A549 (cell line): ENCODE measurements around the gene LARP4.

ENCODE experiments used
- CTCF ChIP-seq: fragments of >200 bp; sonication (Bioruptor Twin); formaldehyde crosslinking; IDR thresholded peaks from 3 replicates; pipeline ENCODE4 v1.5.1; 2016
- HDAC2 ChIP-seq: fragments of 200-600 bp; sonication (generic); IDR thresholded peaks from 2 replicates; pipeline ENCODE4 v1.6.1; 2016
- HOXB13 ChIP-seq: fragments of 250-450 bp; sonication (Bioruptor Pico); IDR thresholded peaks from 2 replicates; pipeline ENCODE4 v1.5.0; 2020; ENCODE audit warnings: low read depth, mild to moderate bottlenecking, moderate library complexity
- JUNB ChIP-seq: fragments of >200 bp; sonication (Bioruptor Twin); formaldehyde crosslinking; IDR thresholded peaks from 2 replicates; pipeline ENCODE4 v1.6.1; 2016
- KDM5A ChIP-seq: fragments of 200-600 bp; sonication (generic); IDR thresholded peaks from 2 replicates; pipeline ENCODE4 v1.6.1; 2016; ENCODE audit warnings: antibody characterized with exemption, mild to moderate bottlenecking
- MAX ChIP-seq: IDR thresholded peaks from 2 replicates; pipeline ENCODE4 v1.6.1; 2012
- MAZ ChIP-seq: fragments of 150-350 bp; IDR thresholded peaks from 2 replicates; pipeline ENCODE4 v1.6.1; 2014; ENCODE audit warnings: antibody characterized with exemption, low read depth, low read length, borderline replicate concordance
- MYC ChIP-seq: IDR thresholded peaks from 2 replicates; pipeline ENCODE4 v1.6.1; 2012; ENCODE audit warnings: mild to moderate bottlenecking, inconsistent platforms, low read length, improper control_type of control experiment, borderline replicate concordance
- PBX3 ChIP-seq: IDR thresholded peaks from 2 replicates; pipeline ENCODE4 v1.6.1; 2012
- POLR2A ChIP-seq: IDR thresholded peaks from 2 replicates; pipeline ENCODE4 v1.6.1; 2012; ENCODE audit warnings: mild to moderate bottlenecking, low read length
- REST ChIP-seq: fragments of 200-600 bp; sonication (generic); IDR thresholded peaks from 2 replicates; pipeline ENCODE4 v1.6.1; 2016; ENCODE audit warnings: antibody characterized with exemption, mild to moderate bottlenecking, moderate library complexity
- SMC3 ChIP-seq: fragments of >200 bp; sonication (Bioruptor Twin); formaldehyde crosslinking; IDR thresholded peaks from 3 replicates; pipeline ENCODE4 v1.6.1; 2018; ENCODE audit warnings: inconsistent platforms

GRCh38 chr12:50411051-50411660 is 10.5 kb downstream of the LARP4 start:
- no peak for TF ChIP-seq MAX
- no peak for TF ChIP-seq HDAC2
- TF ChIP-seq CTCF = no peak
- TF ChIP-seq POLR2A = no peak
- TF ChIP-seq MYC = no peak
- no peak for TF ChIP-seq SMC3
- no peak for TF ChIP-seq PBX3
- TF ChIP-seq KDM5A = no peak
- TF ChIP-seq MAZ = no peak
- TF ChIP-seq JUNB = no peak
- TF ChIP-seq REST = no peak
- no peak for TF ChIP-seq HOXB13
